Mesendoderm (in vitro differentiated cells): Measurements from ENCODE around the gene SEMA3C.
A peak's percentile ranks its signal among the peaks of the same experiment; 100 is the strongest.

Experiments used
- DNase-seq: peaks from one replicate; pipeline ENCODE4 v3.0.0; 2013
- H2AK5ac ChIP-seq: 2 replicates; pipeline ENCODE4 v1.6.1; 2013; ENCODE audit warnings: low read length, inconsistent platforms
- H2BK120ac ChIP-seq: 2 replicates; pipeline ENCODE4 v1.6.1; 2013; ENCODE audit warnings: low read depth, mild to moderate bottlenecking, low read length, moderate library complexity, mixed read lengths
- H2BK15ac ChIP-seq: replicated peaks from 2 replicates; pipeline ENCODE4 v1.6.1; 2013; ENCODE audit warnings: low read depth, mild to moderate bottlenecking, moderate library complexity
- H2BK5ac ChIP-seq: 2 replicates; pipeline ENCODE4 v1.6.1; 2013; ENCODE audit warnings: low read length, inconsistent platforms
- H3K18ac ChIP-seq: 2 replicates; pipeline ENCODE4 v1.6.1; 2013; ENCODE audit warnings: mild to moderate bottlenecking, low read length, mixed read lengths
- H3K23ac ChIP-seq: one replicate; pipeline ENCODE4 v1.6.1; 2013; ENCODE audit warnings: low read length
- H3K27ac ChIP-seq: 2 replicates; pipeline ENCODE4 v1.5.1; 2013; ENCODE audit warnings: low read depth, mild to moderate bottlenecking, inconsistent platforms, low read length, moderate library complexity
- H3K27me3 ChIP-seq: 2 replicates; pipeline ENCODE4 v1.6.1; 2013; ENCODE audit warnings: low read length, control low read depth, mild to moderate bottlenecking, inconsistent platforms; ENCODE audit not compliant: insufficient read depth, poor library complexity
- H3K36me3 ChIP-seq: 2 replicates; pipeline ENCODE4 v1.6.1; 2013; ENCODE audit warnings: low read length, inconsistent platforms; ENCODE audit not compliant: control insufficient read depth, insufficient read depth
- H3K4ac ChIP-seq: one replicate; pipeline ENCODE4 v1.6.1; 2013; ENCODE audit warnings: low read depth, mild to moderate bottlenecking, low read length, moderate library complexity
- H3K4me1 ChIP-seq: 2 replicates; pipeline ENCODE4 v1.6.1; 2013; ENCODE audit warnings: low read depth, low read length, inconsistent platforms; ENCODE audit not compliant: control insufficient read depth
- H3K4me2 ChIP-seq: 2 replicates; pipeline ENCODE4 v1.6.1; 2013; ENCODE audit warnings: low read length
- H3K4me3 ChIP-seq: 2 replicates; pipeline ENCODE4 v1.5.1; 2013; ENCODE audit warnings: mild to moderate bottlenecking, low read length
- H3K56ac ChIP-seq: one replicate; pipeline ENCODE4 v1.6.1; 2013; ENCODE audit warnings: low read length
- H3K79me1 ChIP-seq: 2 replicates; pipeline ENCODE4 v1.6.1; 2013; ENCODE audit warnings: low read length, inconsistent platforms
- H3K79me2 ChIP-seq: 2 replicates; pipeline ENCODE4 v1.6.1; 2013; ENCODE audit warnings: mild to moderate bottlenecking, low read length; ENCODE audit not compliant: control insufficient read depth, insufficient read depth
- H3K9ac ChIP-seq: 2 replicates; pipeline ENCODE4 v1.6.1; 2013; ENCODE audit warnings: low read length, inconsistent platforms
- H4K5ac ChIP-seq: one replicate; pipeline ENCODE4 v1.6.1; 2013; ENCODE audit warnings: low read length
- H4K8ac ChIP-seq: one replicate; pipeline ENCODE4 v1.6.1; 2013; ENCODE audit warnings: low read depth, mild to moderate bottlenecking, control low read depth, low read length, moderate library complexity
- WGBS: extraction: QIAGEN DNeasy Blood & Tissue Kit; methylation state at CpG from one replicate; pipeline ENCODE4 v1.1.7; 2013; ENCODE audit warnings: low lambda C conversion rate, missing lambda C conversion rate; ENCODE audit not compliant: insufficient coverage; ENCODE audit errors: extremely low coverage; 5-methylcytosine and 5-hydroxymethylcytosine counted together

The SEMA3C gene

GRCh38 chr7:80851896-80852476, 66.9 kb downstream of the SEMA3C start:
- no peak overlapping the region for H3K56ac ChIP-seq
- H3K9ac ChIP-seq, result no peak overlapping the region
- H3K4me3 ChIP-seq, result no peak overlapping the region
- no peak overlapping the region for H2BK15ac ChIP-seq
- WGBS, result 100% methylated on average over 1 of the region's 3 CpGs
- H3K36me3 ChIP-seq, result no peaks in the 10 kb centered on the region
- no peak overlapping the region for H3K27ac ChIP-seq
- H2AK5ac ChIP-seq, result no peak overlapping the region
- no peak for DNase-seq
- H4K8ac ChIP-seq, result no peak overlapping the region
- H3K27me3 ChIP-seq, result no peaks in the 10 kb centered on the region
- H3K18ac ChIP-seq, result no peak overlapping the region
- no peak overlapping the region for H3K4me2 ChIP-seq
- H3K4ac ChIP-seq, result no peak overlapping the region
- no peak overlapping the region for H2BK120ac ChIP-seq
- H3K4me1 ChIP-seq, result no peaks in the 10 kb centered on the region
- no peak overlapping the region for H3K23ac ChIP-seq
- H3K79me1 ChIP-seq, result no peaks in the 10 kb centered on the region
- no peak overlapping the region for H2BK5ac ChIP-seq
- H4K5ac ChIP-seq, result no peak overlapping the region
- H3K79me2 ChIP-seq, result no peaks in the 10 kb centered on the region

GRCh38 chr7:80848841-80849240, 70.0 kb downstream of the SEMA3C start:
- Histone ChIP-seq H3K79me2 (no peaks in the 10 kb centered on the region), H2BK5ac (no peak overlapping the region), H3K56ac (no peak overlapping the region), H2BK120ac (no peak overlapping the region), H3K36me3 (no peaks in the 10 kb centered on the region), H3K4me3 (no peak overlapping the region), H3K18ac (no peak overlapping the region), H3K79me1 (no peaks in the 10 kb centered on the region), H3K23ac (no peak overlapping the region), H3K27me3 (no peaks in the 10 kb centered on the region), H2AK5ac (no peak overlapping the region), H2BK15ac (no peak overlapping the region), H3K4ac (no peak overlapping the region), H4K8ac (no peak overlapping the region), H4K5ac (no peak overlapping the region), H3K4me2 (no peak overlapping the region), H3K4me1 (no peaks in the 10 kb centered on the region), H3K9ac (no peak overlapping the region), H3K27ac (no peak overlapping the region)
- WGBS, result 100% methylated on average over 2 of the region's 5 CpGs
- no peak for DNase-seq

- Histone ChIP-seq H2BK15ac (no peak overlapping the region), H4K5ac (no peak overlapping the region), H3K23ac (no peak overlapping the region), H3K4me2 (no peak overlapping the region), H3K18ac (no peak overlapping the region), H3K27me3 (no peaks in the 10 kb centered on the region), H2AK5ac (no peak overlapping the region), H3K4me1 (no peaks in the 10 kb centered on the region), H3K4ac (no peak overlapping the region), H4K8ac (no peak overlapping the region), H3K9ac (no peak overlapping the region), H3K79me1 (no peaks in the 10 kb centered on the region), H3K56ac (no peak overlapping the region), H3K79me2 (no peaks in the 10 kb centered on the region), H2BK120ac (no peak overlapping the region), H3K4me3 (no peak overlapping the region), H3K36me3 (no peaks in the 10 kb centered on the region), H3K27ac (no peak overlapping the region), H2BK5ac (no peak overlapping the region)
- no CpG with 5 or more reads among the region's 3 CpGs for WGBS
- DNase-seq, result no peak
Observed at GRCh38 chr7:80847895-80848294, 71.0 kb downstream of the SEMA3C start.

- no peak overlapping the region for H3K9ac ChIP-seq
- H3K79me1 ChIP-seq, result no peaks in the 10 kb centered on the region
- no peak overlapping the region for H3K18ac ChIP-seq
- no peak overlapping the region for H2BK5ac ChIP-seq
- no peaks in the 10 kb centered on the region for H3K27me3 ChIP-seq
- H3K4me2 ChIP-seq, result no peak overlapping the region
- no peak overlapping the region for H2BK120ac ChIP-seq
- no peak overlapping the region for H4K5ac ChIP-seq
- no peak overlapping the region for H3K4ac ChIP-seq
- H3K79me2 ChIP-seq, result no peaks in the 10 kb centered on the region
- no peak overlapping the region for H2BK15ac ChIP-seq
- H3K4me1 ChIP-seq, result no peaks in the 10 kb centered on the region
- DNase-seq, result no peak
- no peak overlapping the region for H4K8ac ChIP-seq
- no CpG with 5 or more reads among the region's 3 CpGs for WGBS
- no peak overlapping the region for H3K56ac ChIP-seq
- no peak overlapping the region for H3K23ac ChIP-seq
- no peak overlapping the region for H3K27ac ChIP-seq
- H2AK5ac ChIP-seq, result no peak overlapping the region
- H3K36me3 ChIP-seq, result no peaks in the 10 kb centered on the region
- no peak overlapping the region for H3K4me3 ChIP-seq
Observed at GRCh38 chr7:80847027-80847426, 71.8 kb downstream of the SEMA3C start.

- H3K27me3 ChIP-seq, result no peaks in the 10 kb centered on the region
- no peaks in the 10 kb centered on the region for H3K79me2 ChIP-seq
- H4K8ac ChIP-seq, result no peak overlapping the region
- no peak overlapping the region for H2BK15ac ChIP-seq
- no peak overlapping the region for H3K27ac ChIP-seq
- H3K4ac ChIP-seq, result no peak overlapping the region
- no peak overlapping the region for H3K23ac ChIP-seq
- no peak overlapping the region for H3K4me3 ChIP-seq
- H3K56ac ChIP-seq, result no peak overlapping the region
- peak overlapping the region; percentile 39 for H3K18ac ChIP-seq
- H4K5ac ChIP-seq, result no peak overlapping the region
- H2BK120ac ChIP-seq, result no peak overlapping the region
- no peak overlapping the region for H3K9ac ChIP-seq
- no peaks in the 10 kb centered on the region for H3K79me1 ChIP-seq
- DNase-seq, result no peak
- no peak overlapping the region for H3K4me2 ChIP-seq
- H3K36me3 ChIP-seq, result no peaks in the 10 kb centered on the region
- WGBS, result no CpG with 5 or more reads among the region's 5 CpGs
- H2AK5ac ChIP-seq, result no peak overlapping the region
- H3K4me1 ChIP-seq, result no peaks in the 10 kb centered on the region
- H2BK5ac ChIP-seq, result no peak overlapping the region
Observed at GRCh38 chr7:80844916-80845315, 73.9 kb downstream of the SEMA3C start.

GRCh38 chr7:80843018-80843677, 75.7 kb downstream of the SEMA3C start:
- whole genome bisulfite sequencing, result no CpG with 5 or more reads among the region's 2 CpGs
- Histone ChIP-seq H3K9ac (no peak overlapping the region), H2BK15ac (no peak overlapping the region), H2BK5ac (no peak overlapping the region), H4K5ac (no peak overlapping the region), H3K79me2 (no peaks in the 10 kb centered on the region), H3K27ac (no peak overlapping the region), H3K27me3 (no peaks in the 10 kb centered on the region), H3K4me1 (no peaks in the 10 kb centered on the region), H3K36me3 (no peaks in the 10 kb centered on the region), H3K4me3 (no peak overlapping the region), H3K56ac (no peak overlapping the region), H3K4ac (no peak overlapping the region), H2BK120ac (no peak overlapping the region), H3K4me2 (no peak overlapping the region), H2AK5ac (no peak overlapping the region), H4K8ac (no peak overlapping the region), H3K79me1 (no peaks in the 10 kb centered on the region), H3K18ac (no peak overlapping the region), H3K23ac (no peak overlapping the region)
- DNase-seq, result no peak
